PC-3 (cell line): ENCODE measurements around the gene ACTL7B.

Source experiments
- EZH2 ChIP-seq: fragments of 300-600 bp; sonication (generic); IDR thresholded peaks from one replicate; pipeline ENCODE4 v1.6.1; 2017; ENCODE audit warnings: antibody characterized with exemption, mild to moderate bottlenecking, low read length; ENCODE audit not compliant: unreplicated experiment
- EZH2phosphoT487 ChIP-seq: fragments of 300-600 bp; sonication (generic); IDR thresholded peaks from 2 replicates; pipeline ENCODE4 v1.6.1; 2018; ENCODE audit warnings: mild to moderate bottlenecking, antibody characterized with exemption, low read length, borderline replicate concordance
- TF ChIP-seq, protein P1 (sequence below): fragments of 300-600 bp; sonication (generic); conservative IDR thresholded peaks from 2 replicates; pipeline ENCODE4 v1.5.1; 2017; ENCODE audit warnings: antibody characterized with exemption, low read depth, mild to moderate bottlenecking, low read length

GRCh38 chr9:108903420-108904103, 47.8 kb upstream of the ACTL7B start:
- TF ChIP-seq, protein P1, sequence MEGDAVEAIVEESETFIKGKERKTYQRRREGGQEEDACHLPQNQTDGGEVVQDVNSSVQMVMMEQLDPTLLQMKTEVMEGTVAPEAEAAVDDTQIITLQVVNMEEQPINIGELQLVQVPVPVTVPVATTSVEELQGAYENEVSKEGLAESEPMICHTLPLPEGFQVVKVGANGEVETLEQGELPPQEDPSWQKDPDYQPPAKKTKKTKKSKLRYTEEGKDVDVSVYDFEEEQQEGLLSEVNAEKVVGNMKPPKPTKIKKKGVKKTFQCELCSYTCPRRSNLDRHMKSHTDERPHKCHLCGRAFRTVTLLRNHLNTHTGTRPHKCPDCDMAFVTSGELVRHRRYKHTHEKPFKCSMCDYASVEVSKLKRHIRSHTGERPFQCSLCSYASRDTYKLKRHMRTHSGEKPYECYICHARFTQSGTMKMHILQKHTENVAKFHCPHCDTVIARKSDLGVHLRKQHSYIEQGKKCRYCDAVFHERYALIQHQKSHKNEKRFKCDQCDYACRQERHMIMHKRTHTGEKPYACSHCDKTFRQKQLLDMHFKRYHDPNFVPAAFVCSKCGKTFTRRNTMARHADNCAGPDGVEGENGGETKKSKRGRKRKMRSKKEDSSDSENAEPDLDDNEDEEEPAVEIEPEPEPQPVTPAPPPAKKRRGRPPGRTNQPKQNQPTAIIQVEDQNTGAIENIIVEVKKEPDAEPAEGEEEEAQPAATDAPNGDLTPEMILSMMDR: no peak
- TF ChIP-seq EZH2: no peak
- no peak for TF ChIP-seq EZH2phosphoT487
